OCI-LY7 (cell line): ENCODE measurements around the gene ARIH2.

Source experiments
- CTCF ChIP-seq: fragments of 200-600 bp; sonication (generic); conservative IDR thresholded peaks from 2 replicates; pipeline ENCODE4 v1.5.1; 2014; ENCODE audit warnings: mild to moderate bottlenecking, antibody characterized with exemption, low read length, moderate library complexity, mixed read lengths
- EZH2phosphoT487 ChIP-seq: fragments of 200-600 bp; sonication (generic); IDR thresholded peaks from 2 replicates; pipeline ENCODE4 v1.6.1; 2018; ENCODE audit warnings: low read depth, borderline replicate concordance, mild to moderate bottlenecking, mixed run types, antibody characterized with exemption, low read length, moderate library complexity, mixed read lengths

- TF ChIP-seq CTCF, result no peak
- no peak for TF ChIP-seq EZH2phosphoT487
Measured at GRCh38 chr3:49022688-49023171, 104.1 kb downstream of the ARIH2 start.
